Caco-2 (cell line): Measurements from ENCODE around the gene ALG12. TPM values are rescaled to one million over a fixed set of nuclear protein-coding genes. Genes with fewer than 3 reads are reported as not detected.

Source experiments
- BruUV-seq: library from RNA; stranded (reverse); fragments of 400-500 nt; replicated peaks from 2 replicates; lab custom pipeline; 2021; lab: Mats Ljungman, UMichigan
- CTCF ChIA-PET: fragments of 300-600 bp; sonication (Branson Sonifier 250); formaldehyde crosslinking; loops from one replicate; lab custom pipeline; 2022; ENCODE audit warnings: antibody characterized with exemption; lab: Charles Lee
- POLR2A ChIA-PET: fragments of 300-600 bp; sonication (Branson Sonifier 250); formaldehyde crosslinking; loops from one replicate; lab custom pipeline; 2022; ENCODE audit warnings: antibody characterized with exemption; lab: Charles Lee
- DNase-seq, 2 experiments: peaks; one replicate each; pipeline versions ENCODE4 v3.0.0 to v3.0.0-alpha.2; 2020 to 2022
- H3K27me3 ChIP-seq: replicated peaks from 2 replicates; pipeline ENCODE4 v1.6.0; 2011; ENCODE audit warnings: low read length; ENCODE audit not compliant: control insufficient read depth, insufficient read depth
- H3K36me3 ChIP-seq: 2 replicates; pipeline ENCODE4 v1.5.1; 2011; ENCODE audit warnings: low read length; ENCODE audit not compliant: control insufficient read depth, insufficient read depth
- H3K4me1 ChIP-seq: fragments of 250-450 bp; sonication (Bioruptor Pico); 2 replicates; pipeline ENCODE4 v1.5.1; 2020; ENCODE audit warnings: mild to moderate bottlenecking
- H3K4me3 ChIP-seq: 2 replicates; pipeline ENCODE4 v1.5.1; 2011; ENCODE audit warnings: low read depth, mild to moderate bottlenecking, control low read depth, low read length
- H3K9me3 ChIP-seq: fragments of 250-450 bp; sonication (Bioruptor Pico); 2 replicates; pipeline ENCODE4 v1.5.1; 2020; ENCODE audit warnings: mild to moderate bottlenecking, moderate library complexity
- H3K27ac Mint-ChIP-seq: one replicate; pipeline ENCODE4 v1.8.0; 2022; ENCODE audit warnings: mixed read lengths; ENCODE audit not compliant: unreplicated experiment
- H3K27me3 Mint-ChIP-seq: one replicate; pipeline ENCODE4 v1.8.0; 2022; ENCODE audit warnings: mixed read lengths; ENCODE audit not compliant: insufficient read depth, unreplicated experiment
- H3K36me3 Mint-ChIP-seq: one replicate; pipeline ENCODE4 v1.8.0; 2022; ENCODE audit warnings: mild to moderate bottlenecking, mixed read lengths; ENCODE audit not compliant: insufficient read depth, unreplicated experiment
- H3K4me1 Mint-ChIP-seq: one replicate; pipeline ENCODE4 v1.8.0; 2022; ENCODE audit warnings: low read depth, mixed read lengths; ENCODE audit not compliant: unreplicated experiment
- H3K4me3 Mint-ChIP-seq: one replicate; pipeline ENCODE4 v1.8.0; 2022; ENCODE audit warnings: mild to moderate bottlenecking, moderate library complexity, mixed read lengths; ENCODE audit not compliant: unreplicated experiment
- H3K9me3 Mint-ChIP-seq: one replicate; pipeline ENCODE4 v1.8.0; 2022; ENCODE audit warnings: mixed read lengths; ENCODE audit not compliant: unreplicated experiment
- CTCF ChIP-seq, 2 experiments: fragments of 200-600 bp in 1 of 2; IDR thresholded peaks; 1 replicate in 1 of 2; 2 replicates in 1 of 2; pipeline versions ENCODE4 v1.5.1 to v1.8.0; 2011 to 2022; ENCODE audit warnings: antibody characterized with exemption in 1 of 2, control low read depth in 1 of 2, inconsistent platforms in 1 of 2, low read depth in 1 of 2, low read length in 1 of 2, mild to moderate bottlenecking in 1 of 2, moderate library complexity in 1 of 2; ENCODE audit not compliant: insufficient read depth in 1 of 2, severe bottlenecking in 1 of 2, unreplicated experiment in 1 of 2
- intact Hi-C: fragments of 100-400 bp; cut with micrococcal nuclease; formaldehyde crosslinking; loops from one replicate; pipeline ENCODE4 v1.10.0; 2022; ENCODE audit not compliant: unreplicated experiment
- total RNA-seq: library from RNA; stranded (reverse); gene quantifications from 2 replicates; pipeline ENCODE4 v1.2.3, GENCODE V29; 2022

The ALG12 gene
- total RNA-seq, 1 experiment from 2014 or later: 35.7 TPM

GRCh38 chr22:49953680-49954344, 35.6 kb upstream of the ALG12 start:
- intact Hi-C loops: no loop called here
- H3K27me3 ChIP-seq: no peaks in the 10 kb centered on the region
- ChIA-PET CTCF (interaction anchor here (0.9 kb wide), 1 partner anchor 23 kb away, joined by 3 read pairs; no protein-coding TSS in a partner anchor), POLR2A (interaction anchor here (3.1 to 3.7 kb wide), 2 partner anchors 7 to 17 kb away, joined by 20 to 25 read pairs; partner anchors contain the start of gene PIM3)
- BruUV-seq: no TSS peak
- TF ChIP-seq CTCF (IDR thresholded peaks at IDR 0.05; ENCODE audit: insufficient read depth in 1 of 2, low read depth in 1 of 2, low read length in 1 of 2, severe bottlenecking in 1 of 2, unreplicated experiment in 1 of 2): no peak
- no peaks in the 10 kb centered on the region for H3K9me3 Mint-ChIP-seq
- H3K27ac Mint-ChIP-seq: peak overlapping the region; percentile 42
- H3K4me3 ChIP-seq: no peak overlapping the region
- no peak for DNase-seq
- peaks cover 9% of the 10 kb centered on the region for H3K36me3 Mint-ChIP-seq
- no peaks in the 10 kb centered on the region for H3K36me3 ChIP-seq
- no peak overlapping the region for H3K4me3 Mint-ChIP-seq
- H3K27me3 Mint-ChIP-seq: no peaks in the 10 kb centered on the region
- H3K4me1 Mint-ChIP-seq: peaks cover 9% of the 10 kb centered on the region
- no peaks in the 10 kb centered on the region for H3K9me3 ChIP-seq
- peaks cover 69% of the 10 kb centered on the region for H3K4me1 ChIP-seq

- H3K4me3 Mint-ChIP-seq: no peak overlapping the region
- Histone ChIP-seq H3K27me3 (no peaks in the 10 kb centered on the region), H3K4me3 (no peak overlapping the region), H3K4me1 (peaks cover 69% of the 10 kb centered on the region), H3K9me3 (no peaks in the 10 kb centered on the region), H3K36me3 (no peaks in the 10 kb centered on the region)
- intact Hi-C loops: no loop called here
- H3K4me1 Mint-ChIP-seq: peaks cover 8% of the 10 kb centered on the region
- TF ChIP-seq CTCF (IDR thresholded peaks at IDR 0.05; ENCODE audit: insufficient read depth in 1 of 2, low read depth in 1 of 2, low read length in 1 of 2, severe bottlenecking in 1 of 2, unreplicated experiment in 1 of 2): no peak
- no peaks in the 10 kb centered on the region for H3K27me3 Mint-ChIP-seq
- POLR2A ChIA-PET: interaction anchor here (3.1 to 3.7 kb wide), 2 partner anchors 8 to 18 kb away, joined by 20 to 25 read pairs; partner anchors contain the start of gene PIM3
- CTCF ChIA-PET: interaction anchor here (0.9 kb wide), 1 partner anchor 22 kb away, joined by 3 read pairs; no protein-coding TSS in a partner anchor
- no peaks in the 10 kb centered on the region for H3K9me3 Mint-ChIP-seq
- H3K36me3 Mint-ChIP-seq: peaks cover 8% of the 10 kb centered on the region
- BruUV-seq: no TSS peak
- peak overlapping the region; percentile 99 for H3K27ac Mint-ChIP-seq
- DNase-seq: no peak
These were observed 34.9 kb upstream of the ALG12 start for GRCh38 chr22:49953027-49953679.
